GM10266 (cell line): ENCODE measurements around the gene MBNL1.
"Not testable (repeated sequence)": the region's sequence is repeated elsewhere in the genome, so short reads cannot be mapped to it uniquely, and the experiment has no call there.

Experiments
- DNase-seq: peaks from one replicate; pipeline ENCODE4 v3.0.0; 2012; ENCODE audit errors: extremely low spot score
- CTCF ChIP-seq: IDR thresholded peaks from 2 replicates; pipeline ENCODE4 v1.5.1; 2012; ENCODE audit warnings: mild to moderate bottlenecking, low read depth; ENCODE audit not compliant: control insufficient read depth, insufficient read depth; ENCODE audit errors: missing control alignments

Gene MBNL1

GRCh38 chr3:152365766-152366593, 97.3 kb downstream of the MBNL1 start:
- no peak for TF ChIP-seq CTCF
- DNase-seq: no peak

- not testable (repeated sequence) for DNase-seq
Observed at GRCh38 chr3:152367192-152367591, 98.5 kb downstream of the MBNL1 start.

GRCh38 chr3:152372633-152373032, 103.9 kb downstream of the MBNL1 start:
- not testable (repeated sequence) for DNase-seq

- no peak for TF ChIP-seq CTCF
Observed at GRCh38 chr3:152373379-152373778, 104.7 kb downstream of the MBNL1 start.

GRCh38 chr3:152374262-152374990, 105.7 kb downstream of the MBNL1 start:
- DNase-seq: peak; percentile 10
- TF ChIP-seq CTCF: peak; percentile 2

More at GRCh38 chr3:152373379-152373778, 104.7 kb downstream of the MBNL1 start:
- DNase-seq: no peak

GRCh38 chr3:152375546-152375945, 106.8 kb downstream of the MBNL1 start:
- TF ChIP-seq CTCF: no peak

GRCh38 chr3:152376351-152377183, 107.8 kb downstream of the MBNL1 start:
- no peak for TF ChIP-seq CTCF
- DNase-seq: peak; percentile 17

More at GRCh38 chr3:152375546-152375945, 106.8 kb downstream of the MBNL1 start:
- DNase-seq: no peak
